Activated T-cell treated with anti-CD3 and anti-CD28 coated beads, Interleukin-2, amount 50 U/mL, for 1 hour (primary cell): ENCODE data around the gene C9orf85.

Experiments
- DNase-seq: peaks from one replicate; pipeline ENCODE4 v3.0.0-alpha.2; 2020

C9orf85 gene

GRCh38 chr9:71908825-71909224 is 2.6 kb upstream of the C9orf85 start:
- DNase-seq = no peak

- DNase-seq = no peak
Observed at GRCh38 chr9:71909887-71910649, 1.4 kb upstream of the C9orf85 start.

- DNase-seq = no peak
Observed at GRCh38 chr9:71910650-71911060, 784 bp upstream of the C9orf85 start.

GRCh38 chr9:71911908-71912335 is 483 bp downstream of the C9orf85 start:
- no peak for DNase-seq

- DNase-seq = no peak
Observed at GRCh38 chr9:71915495-71915894, 4.1 kb downstream of the C9orf85 start.

GRCh38 chr9:71916834-71917534 is 5.5 kb downstream of the C9orf85 start:
- no peak for DNase-seq

- no peak for DNase-seq
Observed at GRCh38 chr9:71918419-71918818, 7.0 kb downstream of the C9orf85 start.

- no peak for DNase-seq
Observed at GRCh38 chr9:71920456-71921189, 9.2 kb downstream of the C9orf85 start.

GRCh38 chr9:71921190-71921814 is 9.9 kb downstream of the C9orf85 start:
- DNase-seq = no peak

- no peak for DNase-seq
Observed at GRCh38 chr9:71924576-71924975, 13.1 kb downstream of the C9orf85 start.

GRCh38 chr9:71925834-71926233 is 14.4 kb downstream of the C9orf85 start:
- no peak for DNase-seq

GRCh38 chr9:71928376-71928775 is 16.9 kb downstream of the C9orf85 start:
- no peak for DNase-seq

GRCh38 chr9:71928806-71929205 is 17.4 kb downstream of the C9orf85 start:
- DNase-seq = no peak

GRCh38 chr9:71929223-71929622 is 17.8 kb downstream of the C9orf85 start:
- DNase-seq = no peak

GRCh38 chr9:71929791-71930440 is 18.5 kb downstream of the C9orf85 start:
- no peak for DNase-seq

GRCh38 chr9:71931166-71931565 is 19.7 kb downstream of the C9orf85 start:
- DNase-seq = no peak

GRCh38 chr9:71936066-71936465 is 24.6 kb downstream of the C9orf85 start:
- no peak for DNase-seq

- no peak for DNase-seq
Observed at GRCh38 chr9:71937070-71937625, 25.7 kb downstream of the C9orf85 start.

- DNase-seq = no peak
Observed at GRCh38 chr9:71937898-71938297, 26.5 kb downstream of the C9orf85 start.

GRCh38 chr9:71941060-71941568 is 29.7 kb downstream of the C9orf85 start:
- no peak for DNase-seq

GRCh38 chr9:71941998-71942567 is 30.6 kb downstream of the C9orf85 start:
- no peak for DNase-seq
